WI38 (cell line): ENCODE measurements around the gene PDE4D.

Experiments
- H3K4me3 ChIP-seq: 2 replicates; pipeline ENCODE4 v1.5.1; 2011; ENCODE audit warnings: low read depth, mild to moderate bottlenecking, control low read depth, low read length
- CTCF ChIP-seq: IDR thresholded peaks from 2 replicates; pipeline ENCODE4 v1.5.1; 2012; ENCODE audit warnings: low read depth, mild to moderate bottlenecking, control low read depth, low read length

PDE4D gene

GRCh38 chr5:59348189-59348588 is 545.3 kb downstream of the PDE4D start:
- no peak overlapping the region for H3K4me3 ChIP-seq
- no peak for TF ChIP-seq CTCF

- H3K4me3 ChIP-seq = no peak overlapping the region
- no peak for TF ChIP-seq CTCF
These were observed 546.5 kb downstream of the PDE4D start for GRCh38 chr5:59346982-59347381.

- no peak overlapping the region for H3K4me3 ChIP-seq
- TF ChIP-seq CTCF = no peak
These were observed 547.0 kb downstream of the PDE4D start for GRCh38 chr5:59346514-59346913.

- TF ChIP-seq CTCF = no peak
- no peak overlapping the region for H3K4me3 ChIP-seq
These were observed 551.3 kb downstream of the PDE4D start for GRCh38 chr5:59342181-59342580.

- TF ChIP-seq CTCF = no peak
These were observed 551.8 kb downstream of the PDE4D start for GRCh38 chr5:59341760-59342159.

GRCh38 chr5:59341155-59341554 is 552.4 kb downstream of the PDE4D start:
- H3K4me3 ChIP-seq = no peak overlapping the region
- no peak for TF ChIP-seq CTCF

More at GRCh38 chr5:59341760-59342159, 551.8 kb downstream of the PDE4D start:
- no peak overlapping the region for H3K4me3 ChIP-seq

- H3K4me3 ChIP-seq = no peak overlapping the region
- TF ChIP-seq CTCF = no peak
These were observed 552.9 kb downstream of the PDE4D start for GRCh38 chr5:59340637-59341036.
